C4-2B (cell line): ENCODE measurements around the gene EMID1.

Source experiments
- H3K27ac ChIP-seq: fragments of 450-650 bp; 2 replicates; pipeline ENCODE4 v1.5.1; 2017
- ZFX ChIP-seq: fragments of 450-650 bp; IDR thresholded peaks from 2 replicates; pipeline ENCODE4 v1.6.1; 2017
- TF ChIP-seq, protein P1 (sequence below): fragments of 450-650 bp; conservative IDR thresholded peaks from 2 replicates; pipeline ENCODE4 v1.5.1; 2017; ENCODE audit warnings: mild to moderate bottlenecking

The EMID1 gene

GRCh38 chr22:29212743-29213142, 7.0 kb downstream of the EMID1 start:
- no peak for TF ChIP-seq ZFX
- TF ChIP-seq, protein P1, sequence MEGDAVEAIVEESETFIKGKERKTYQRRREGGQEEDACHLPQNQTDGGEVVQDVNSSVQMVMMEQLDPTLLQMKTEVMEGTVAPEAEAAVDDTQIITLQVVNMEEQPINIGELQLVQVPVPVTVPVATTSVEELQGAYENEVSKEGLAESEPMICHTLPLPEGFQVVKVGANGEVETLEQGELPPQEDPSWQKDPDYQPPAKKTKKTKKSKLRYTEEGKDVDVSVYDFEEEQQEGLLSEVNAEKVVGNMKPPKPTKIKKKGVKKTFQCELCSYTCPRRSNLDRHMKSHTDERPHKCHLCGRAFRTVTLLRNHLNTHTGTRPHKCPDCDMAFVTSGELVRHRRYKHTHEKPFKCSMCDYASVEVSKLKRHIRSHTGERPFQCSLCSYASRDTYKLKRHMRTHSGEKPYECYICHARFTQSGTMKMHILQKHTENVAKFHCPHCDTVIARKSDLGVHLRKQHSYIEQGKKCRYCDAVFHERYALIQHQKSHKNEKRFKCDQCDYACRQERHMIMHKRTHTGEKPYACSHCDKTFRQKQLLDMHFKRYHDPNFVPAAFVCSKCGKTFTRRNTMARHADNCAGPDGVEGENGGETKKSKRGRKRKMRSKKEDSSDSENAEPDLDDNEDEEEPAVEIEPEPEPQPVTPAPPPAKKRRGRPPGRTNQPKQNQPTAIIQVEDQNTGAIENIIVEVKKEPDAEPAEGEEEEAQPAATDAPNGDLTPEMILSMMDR, result no peak
- no peak overlapping the region for H3K27ac ChIP-seq

DNA sequence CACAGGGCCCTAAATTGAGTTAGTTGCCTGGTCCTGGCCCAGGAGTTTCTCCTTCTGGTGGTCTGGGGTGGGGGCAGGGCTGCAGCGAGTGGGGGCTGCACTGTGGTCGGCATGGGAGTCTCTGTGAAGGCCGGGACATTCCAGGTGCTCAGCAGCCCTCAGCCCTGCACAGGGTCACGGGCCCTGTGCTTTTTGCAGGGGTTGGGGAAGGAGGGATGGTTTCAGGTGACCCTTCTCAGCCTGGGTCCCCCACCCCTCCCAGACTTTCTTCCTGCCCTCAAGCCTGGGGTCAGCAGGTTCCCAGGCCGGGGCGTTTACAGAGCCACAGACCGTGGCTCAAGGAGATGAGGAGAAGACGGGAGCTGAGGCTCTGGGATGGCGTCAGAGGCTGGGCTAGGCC, 7.8 kb downstream of the EMID1 start:
- no peak overlapping the region for H3K27ac ChIP-seq
- no peak for TF ChIP-seq ZFX
- TF ChIP-seq, protein P1, result no peak

- TF ChIP-seq, protein P1, result no peak
- no peak for TF ChIP-seq ZFX
- H3K27ac ChIP-seq, result no peak overlapping the region
Observed at GRCh38 chr22:29214232-29214631, 8.5 kb downstream of the EMID1 start.

DNA sequence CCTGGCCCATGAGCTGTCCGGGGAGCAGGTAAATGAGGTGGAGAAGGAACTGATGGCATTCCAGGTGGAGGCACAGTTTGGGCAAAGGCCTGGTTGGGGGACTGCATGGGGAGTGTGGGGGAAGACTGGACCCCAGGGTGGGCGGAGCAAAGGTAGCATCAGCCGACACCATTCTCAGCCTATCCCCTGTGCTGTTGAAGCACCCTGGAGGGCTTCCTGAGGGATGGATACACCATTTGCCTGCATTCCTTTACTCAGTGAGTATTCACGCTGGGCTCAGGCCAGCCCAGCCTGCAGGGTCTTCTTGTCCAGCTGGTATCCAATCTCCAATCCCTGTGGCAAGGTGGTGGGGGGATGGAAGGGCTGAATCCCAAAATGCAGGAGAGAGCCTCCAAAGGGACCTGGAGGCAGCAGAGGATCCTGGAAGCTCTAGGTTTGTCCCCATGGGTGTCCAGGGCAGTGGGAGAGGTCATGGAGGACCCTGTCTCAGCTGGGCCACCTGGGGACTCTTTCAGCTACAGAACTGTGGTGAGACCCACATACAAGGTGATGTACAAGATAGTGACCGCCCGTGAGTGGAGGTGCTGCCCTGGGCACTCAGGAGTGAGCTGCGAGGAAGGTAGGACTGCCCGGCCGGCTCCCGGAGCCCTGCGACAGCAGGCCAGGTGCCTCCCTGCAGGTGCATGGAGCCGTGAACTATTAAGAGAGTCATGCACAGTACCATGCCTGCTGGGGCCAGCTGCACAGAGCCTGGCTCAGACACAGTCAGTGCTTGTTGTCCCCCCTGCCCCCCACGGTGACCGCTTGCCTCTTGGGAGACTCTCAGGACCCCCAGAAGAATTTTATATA, 9.5 kb downstream of the EMID1 start:
- TF ChIP-seq, protein P1, result no peak
- no peak for TF ChIP-seq ZFX
- H3K27ac ChIP-seq, result no peak overlapping the region

DNA sequence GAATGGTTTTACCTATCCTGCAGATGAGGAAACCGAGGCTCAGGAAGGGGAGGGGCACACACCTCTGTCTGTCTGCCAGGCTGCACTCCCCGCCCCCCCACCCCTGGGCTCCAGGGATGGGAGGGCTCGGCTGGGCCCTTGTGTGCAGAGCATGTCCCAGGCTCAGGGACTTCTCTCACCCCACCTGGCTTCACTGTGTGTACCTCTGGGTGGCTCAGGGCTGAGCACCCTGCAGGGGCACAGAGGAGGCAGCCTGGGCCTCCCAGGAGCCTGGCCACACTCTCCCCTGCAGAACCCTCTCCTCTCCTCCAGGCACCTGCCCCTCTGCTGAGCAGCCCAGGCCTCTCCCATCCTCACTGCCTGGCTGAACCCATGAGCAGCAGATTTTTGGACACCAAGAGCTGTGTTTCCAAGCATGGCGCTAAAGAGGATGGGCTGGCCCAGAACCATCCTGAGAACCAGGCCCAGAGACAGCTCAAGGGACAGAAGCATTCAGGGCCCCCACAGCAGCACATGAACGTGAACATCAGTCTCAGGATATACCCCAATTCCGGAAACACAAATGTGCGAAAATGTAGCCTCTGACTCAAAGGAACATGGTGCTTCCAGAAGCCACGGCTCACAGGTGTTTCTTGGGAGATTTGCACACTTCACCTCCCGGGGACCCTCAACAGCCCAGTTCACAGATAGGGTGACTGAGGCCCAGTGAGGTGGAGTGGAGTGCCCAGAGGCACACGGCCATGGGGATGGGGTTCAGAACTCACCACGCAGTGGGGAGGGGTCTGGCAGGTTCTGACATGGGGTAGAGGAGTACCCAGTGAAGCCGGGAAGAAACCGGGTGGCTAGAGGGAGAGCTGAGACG, 10.5 kb downstream of the EMID1 start:
- H3K27ac ChIP-seq, result no peak overlapping the region
- TF ChIP-seq ZFX, result no peak
- TF ChIP-seq, protein P1, result no peak

DNA sequence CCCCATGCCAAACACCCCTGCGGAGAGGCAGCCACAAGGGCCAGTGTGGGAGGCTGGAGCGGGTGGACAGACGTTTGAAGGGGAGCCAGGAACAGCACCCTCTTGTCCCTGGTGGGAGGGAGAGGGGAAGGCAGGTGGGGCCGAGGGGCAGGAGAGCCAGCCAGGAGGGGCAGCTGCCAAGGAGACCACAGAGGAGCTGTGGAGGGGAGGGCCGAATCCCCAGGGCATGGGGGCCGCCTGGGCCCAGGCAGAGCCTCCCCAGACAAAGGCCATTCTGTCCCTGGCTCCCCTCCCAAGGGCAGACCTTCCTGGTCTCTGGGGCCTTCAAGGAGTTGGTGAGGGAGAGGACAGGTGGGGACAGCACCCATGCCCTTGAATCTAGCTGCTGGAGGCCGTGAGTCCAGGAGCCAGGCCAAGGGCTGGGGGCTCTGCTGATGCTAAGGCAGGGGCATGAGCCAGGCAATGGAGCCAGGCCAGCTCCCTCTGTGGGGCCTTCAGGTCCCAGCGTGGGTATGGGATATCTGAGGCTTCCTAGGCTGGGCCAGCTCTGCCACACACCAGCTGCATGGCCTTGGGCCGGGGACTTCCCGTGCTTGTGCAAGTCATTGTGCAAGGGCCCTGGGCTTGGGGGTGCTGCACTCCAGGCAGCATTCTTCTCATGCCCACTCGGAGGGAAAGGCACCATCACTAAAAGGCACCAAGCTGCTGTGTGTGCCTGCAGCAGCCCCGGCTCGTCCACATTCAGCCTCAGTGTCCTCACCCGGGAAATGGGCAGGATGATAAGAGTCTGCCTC, 11.4 kb downstream of the EMID1 start:
- H3K27ac ChIP-seq, result no peak overlapping the region
- TF ChIP-seq, protein P1, result no peak
- no peak for TF ChIP-seq ZFX
